ENCODE data around the gene PGK1. TPM values are rescaled to one million over a fixed set of nuclear protein-coding genes. Genes with fewer than 3 reads are reported as not detected.

Gene PGK1
- 492 TPM for total RNA-seq (2021; ENCODE audit: unreplicated experiment)
- 642 and 771 TPM in 2 replicates for polyA plus RNA-seq (2012)
- Bru-seq, nascent RNA = percentile 77 among the genes with signal in this experiment
- percentile 86 among the genes with signal in this experiment for BruChase-seq, experiment 1, labeled RNA remaining after a 6-hour chase
- BruChase-seq, experiment 2, labeled RNA remaining after a 2-hour chase = percentile 70 among the genes with signal in this experiment
- long read RNA-seq, full-length matches to known transcripts = 1,321 of 1,445 reads
- long read RNA-seq, partial matches to known transcripts = 69 of 1,445 reads
- long read RNA-seq, other reads (novel, unspliced or antisense) = 55 of 1,445 reads

- POLR2A ChIA-PET = interaction anchor here (1.1 kb wide), 1 partner anchor 16 kb away, joined by 3 read pairs; no protein-coding TSS in a partner anchor
- Histone ChIP-seq H3K79me2 (ENCODE audit: insufficient read depth, low read length) (peaks cover 48% of the 10 kb centered on the region), H3K9ac (ENCODE audit: low read length) (peak within 1 kb of the TSS; percentile 97), H3K4me2 (ENCODE audit: low read length) (peak within 1 kb of the TSS; percentile 82), H2AFZ (ENCODE audit: low read depth, low read length, poor library complexity, severe bottlenecking) (peak within 1 kb of the TSS; percentile 35), H3K4me1 (ENCODE audit: control insufficient read depth in 1 of 2, insufficient read depth in 2 of 2, low read length in 2 of 2) (peaks cover 8 to 35% of the 10 kb centered on the region in 2 experiments; a peak in 3 of 4 replicates), H3K4me3 (replicated peaks in 1 of 2; ENCODE audit: low read depth in 1 of 2, low read length in 2 of 2) (peak within 1 kb of the TSS; percentile 90 to 91), H3K27me3 (ENCODE audit: insufficient read depth, low read length) (no peaks in the 10 kb centered on the region), H4K20me1 (ENCODE audit: insufficient read depth) (peaks cover 21% of the 10 kb centered on the region), H3K27ac (ENCODE audit: low read depth, low read length) (peak within 1 kb of the TSS; percentile 88), H3K36me3 (ENCODE audit: control insufficient read depth in 1 of 2, insufficient read depth in 2 of 2, low read length in 2 of 2) (peaks cover 8 to 16% of the 10 kb centered on the region in 2 experiments; a peak in 3 of 4 replicates), H3K9me3 (ENCODE audit: control insufficient read depth in 1 of 2, insufficient read depth in 1 of 2, low read depth in 1 of 2, low read length in 2 of 2) (no peaks in the 10 kb centered on the region), H3K9me2 (ENCODE audit: insufficient read depth) (no peaks in the 10 kb centered on the region)
- BruUV-seq (replicated peaks) = no TSS peak
- intact Hi-C loops (cut with micrococcal nuclease) = loop anchor here (5.0 kb wide), 1 partner anchor 207 kb away; the partner anchor contains the start of genes COX7B and MAGT1
- peak; percentile 97 for ATAC-seq
- CTCF ChIA-PET = no interaction called here
- TF ChIP-seq YY1 (IDR thresholded peaks at IDR 0.05; ENCODE audit: extremely low read depth, insufficient replicate concordance, low read depth, low read length) (peak; percentile 6), TCF7L2 (IDR thresholded peaks at IDR 0.05; ENCODE audit: borderline replicate concordance, extremely low read depth, insufficient read depth, insufficient read length) (peak; percentile 36), POLR2AphosphoS5 (IDR thresholded peaks at IDR 0.05; ENCODE audit: low read depth, low read length) (peak; percentile 81), EZH2phosphoT487 (IDR thresholded peaks at IDR 0.05; ENCODE audit: borderline replicate concordance) (no peak), POLR2A (IDR thresholded peaks at IDR 0.05; ENCODE audit: borderline replicate concordance, extremely low read depth, insufficient read depth, insufficient read length) (peak; percentile 45)
- RAD21 ChIA-PET (ENCODE audit: low non-redundant PET in 1 of 2, low total read pairs in 2 of 2, uncharacterized antibody in 2 of 2, unreplicated experiment in 2 of 2) = no interaction called here
- DNase-seq (ENCODE audit: low read depth, low spot score) = peak; percentile 89
These were observed at the start of gene PGK1 for GRCh38 chrX:78103623-78104446. TSS of gene PGK1 (plus strand) at chrX:78104248. CDS start at chrX:78104341, 93 bp downstream.

GRCh38 chrX:78063687-78064086 lies 40.4 kb upstream of the PGK1 start:
- H3K9me2 ChIP-seq (ENCODE audit: insufficient read depth) = no peaks in the 10 kb centered on the region
- no peaks in the 10 kb centered on the region for H3K79me2 ChIP-seq (ENCODE audit: insufficient read depth, low read length)
- H2AFZ ChIP-seq (ENCODE audit: low read depth, low read length, poor library complexity, severe bottlenecking) = no peak overlapping the region
- H4K20me1 ChIP-seq (ENCODE audit: insufficient read depth) = no peaks in the 10 kb centered on the region
- TF ChIP-seq RAD21 (IDR thresholded peaks at IDR 0.05; ENCODE audit: low read depth) (no peak), ELF1 (IDR thresholded peaks at IDR 0.05; ENCODE audit: borderline replicate concordance, low read depth) (no peak), ATF3 (IDR thresholded peaks at IDR 0.05) (no peak), CEBPB (IDR thresholded peaks at IDR 0.05; ENCODE audit: low read depth) (no peak), SIN3A (IDR thresholded peaks at IDR 0.05; ENCODE audit: low read depth) (no peak), FOSL1 (IDR thresholded peaks at IDR 0.05; ENCODE audit: low read depth) (no peak), SP1 (IDR thresholded peaks at IDR 0.05; ENCODE audit: low read depth) (no peak), YY1 (IDR thresholded peaks at IDR 0.05; ENCODE audit: extremely low read depth, insufficient replicate concordance, low read depth, low read length) (no peak), MAX (IDR thresholded peaks at IDR 0.05) (no peak), POLR2A (IDR thresholded peaks at IDR 0.05; ENCODE audit: borderline replicate concordance, extremely low read depth, insufficient read depth, insufficient read length) (no peak), JUND (IDR thresholded peaks at IDR 0.05) (no peak)
- no peaks in the 10 kb centered on the region for H3K36me3 ChIP-seq (ENCODE audit: control insufficient read depth in 1 of 2, insufficient read depth in 2 of 2, low read length in 2 of 2)
- no peak overlapping the region for H3K4me3 ChIP-seq (replicated peaks in 1 of 2; ENCODE audit: low read depth in 1 of 2, low read length in 2 of 2)
- no TSS peak for BruUV-seq (replicated peaks)
- ATAC-seq = no peak
- intact Hi-C loops (cut with micrococcal nuclease) = no loop called here
- H3K27ac ChIP-seq (ENCODE audit: low read depth, low read length) = no peak overlapping the region
- ChIA-PET CTCF (no interaction called here), POLR2A (no interaction called here), RAD21 (ENCODE audit: low non-redundant PET in 1 of 2, low total read pairs in 2 of 2, uncharacterized antibody in 2 of 2, unreplicated experiment in 2 of 2) (no interaction called here)
- H3K9me3 ChIP-seq (ENCODE audit: control insufficient read depth in 1 of 2, insufficient read depth in 1 of 2, low read depth in 1 of 2, low read length in 2 of 2) = no peaks in the 10 kb centered on the region
- H3K4me2 ChIP-seq (ENCODE audit: low read length) = no peak overlapping the region
- H3K27me3 ChIP-seq (ENCODE audit: insufficient read depth, low read length) = no peaks in the 10 kb centered on the region
- peaks cover 16 to 34% of the 10 kb centered on the region in 2 experiments for H3K4me1 ChIP-seq (ENCODE audit: control insufficient read depth in 1 of 2, insufficient read depth in 2 of 2, low read length in 2 of 2)
- H3K9ac ChIP-seq (ENCODE audit: low read length) = no peak overlapping the region
- DNase-seq (ENCODE audit: low read depth, low spot score) = no peak
